IPS DF 6.9 (cell line): ENCODE data around the gene NOTCH3.
A peak's percentile ranks its signal among the peaks of the same experiment; 100 is the strongest.

Experiments
- DNase-seq: peaks from one replicate; pipeline ENCODE4 v3.0.0-alpha.2; 2013; ENCODE audit warnings: low read depth, low spot score
- H3K27ac ChIP-seq: one replicate; pipeline ENCODE4 v1.5.1; 2013; ENCODE audit warnings: low read length, control low read depth
- H3K27me3 ChIP-seq: 2 replicates; pipeline ENCODE4 v1.6.1; 2013; ENCODE audit warnings: mild to moderate bottlenecking, low read length; ENCODE audit not compliant: control insufficient read depth, insufficient read depth
- H3K36me3 ChIP-seq: 2 replicates; pipeline ENCODE4 v1.6.1; 2013; ENCODE audit warnings: low read length; ENCODE audit not compliant: control insufficient read depth, insufficient read depth
- H3K4me1 ChIP-seq: 2 replicates; pipeline ENCODE4 v1.6.1; 2013; ENCODE audit warnings: low read length; ENCODE audit not compliant: control insufficient read depth, insufficient read depth
- H3K4me3 ChIP-seq: 2 replicates; pipeline ENCODE4 v1.5.1; 2013; ENCODE audit warnings: mild to moderate bottlenecking, low read length
- H3K9me3 ChIP-seq: 2 replicates; pipeline ENCODE4 v1.6.1; 2013; ENCODE audit warnings: low read length, inconsistent platforms; ENCODE audit not compliant: control insufficient read depth, insufficient read depth
- WGBS: extraction: QIAGEN DNeasy Blood & Tissue Kit; methylation state at CpG from one replicate; pipeline ENCODE4 v1.1.7; 2013; ENCODE audit warnings: mixed read lengths, missing lambda C conversion rate; ENCODE audit not compliant: insufficient read length, insufficient coverage; 5-methylcytosine and 5-hydroxymethylcytosine counted together

The NOTCH3 gene

GRCh38 chr19:15195371-15196334 lies 5.1 kb downstream of the NOTCH3 start:
- WGBS = no CpG with 5 or more reads among the region's 91 CpGs
- Histone ChIP-seq H3K4me3 (peak overlapping the region; percentile 32; the same call in 1 of the 2 replicates), H3K27ac (no peak overlapping the region), H3K27me3 (no peaks in the 10 kb centered on the region), H3K4me1 (peaks cover 8% of the 10 kb centered on the region), H3K36me3 (peaks cover 26% of the 10 kb centered on the region), H3K9me3 (no peaks in the 10 kb centered on the region)
- peak; percentile 77 for DNase-seq

GRCh38 chr19:15194938-15195337 lies 5.9 kb downstream of the NOTCH3 start:
- no peaks in the 10 kb centered on the region for H3K27me3 ChIP-seq
- peaks cover 26% of the 10 kb centered on the region for H3K36me3 ChIP-seq
- H3K4me3 ChIP-seq = peak overlapping the region; percentile 14; the same call in 1 of the 2 replicates
- no peaks in the 10 kb centered on the region for H3K9me3 ChIP-seq
- H3K27ac ChIP-seq = no peak overlapping the region
- H3K4me1 ChIP-seq = peaks cover 8% of the 10 kb centered on the region
- no peak for DNase-seq
- no CpG with 5 or more reads among the region's 6 CpGs for WGBS

GRCh38 chr19:15191982-15192381 lies 8.8 kb downstream of the NOTCH3 start:
- no peak for DNase-seq
- peaks cover 33% of the 10 kb centered on the region for H3K36me3 ChIP-seq
- H3K27me3 ChIP-seq = no peaks in the 10 kb centered on the region
- H3K27ac ChIP-seq = no peak overlapping the region
- no CpG with 5 or more reads among the region's 18 CpGs for WGBS
- no peak overlapping the region for H3K4me3 ChIP-seq
- peaks cover 1% of the 10 kb centered on the region; the same call in 1 of the 2 replicates for H3K4me1 ChIP-seq
- H3K9me3 ChIP-seq = no peaks in the 10 kb centered on the region

- Histone ChIP-seq H3K27ac (no peak overlapping the region), H3K27me3 (no peaks in the 10 kb centered on the region), H3K36me3 (peaks cover 38% of the 10 kb centered on the region), H3K9me3 (no peaks in the 10 kb centered on the region), H3K4me1 (peaks cover 1% of the 10 kb centered on the region; the same call in 1 of the 2 replicates), H3K4me3 (no peak overlapping the region)
- DNase-seq = no peak
- no CpG with 5 or more reads among the region's 18 CpGs for WGBS
Measured at GRCh38 chr19:15191514-15191913, 9.3 kb downstream of the NOTCH3 start.

- Histone ChIP-seq H3K27ac (no peak overlapping the region), H3K4me1 (no peaks in the 10 kb centered on the region), H3K4me3 (no peak overlapping the region), H3K9me3 (no peaks in the 10 kb centered on the region), H3K36me3 (peaks cover 53% of the 10 kb centered on the region), H3K27me3 (no peaks in the 10 kb centered on the region)
- DNase-seq = no peak
- no CpG with 5 or more reads among the region's 24 CpGs for WGBS
Measured at GRCh38 chr19:15188851-15189250, 11.9 kb downstream of the NOTCH3 start.

GRCh38 chr19:15187026-15188007 lies 13.5 kb downstream of the NOTCH3 start:
- WGBS = no CpG with 5 or more reads among the region's 38 CpGs
- H3K36me3 ChIP-seq = peaks cover 50% of the 10 kb centered on the region
- no peak for DNase-seq

GRCh38 chr19:15185188-15185587 lies 15.6 kb downstream of the NOTCH3 start:
- WGBS = no CpG with 5 or more reads among the region's 12 CpGs
- H3K27ac ChIP-seq = no peak overlapping the region
- peaks cover 49% of the 10 kb centered on the region for H3K36me3 ChIP-seq
- DNase-seq = no peak
- peaks cover 5% of the 10 kb centered on the region for H3K4me1 ChIP-seq
- H3K27me3 ChIP-seq = no peaks in the 10 kb centered on the region
- H3K9me3 ChIP-seq = no peaks in the 10 kb centered on the region
- no peak overlapping the region for H3K4me3 ChIP-seq

More at GRCh38 chr19:15187026-15188007, 13.5 kb downstream of the NOTCH3 start:
- Histone ChIP-seq H3K4me1 (no peaks in the 10 kb centered on the region), H3K27ac (no peak overlapping the region), H3K4me3 (no peak overlapping the region), H3K27me3 (no peaks in the 10 kb centered on the region), H3K9me3 (no peaks in the 10 kb centered on the region)

- no peaks in the 10 kb centered on the region for H3K27me3 ChIP-seq
- H3K4me3 ChIP-seq = no peak overlapping the region
- H3K36me3 ChIP-seq = peaks cover 53% of the 10 kb centered on the region
- H3K27ac ChIP-seq = no peak overlapping the region
- WGBS = no CpG with 5 or more reads among the region's 4 CpGs
- H3K9me3 ChIP-seq = no peaks in the 10 kb centered on the region
- H3K4me1 ChIP-seq = peaks cover 5% of the 10 kb centered on the region
- DNase-seq = no peak
Measured at GRCh38 chr19:15184776-15185175, 16.0 kb downstream of the NOTCH3 start.

- peaks cover 6% of the 10 kb centered on the region for H3K4me1 ChIP-seq
- WGBS = no CpG with 5 or more reads among the region's 23 CpGs
Measured at GRCh38 chr19:15181394-15181793, 19.4 kb downstream of the NOTCH3 start.

More at GRCh38 chr19:15181394-15181793, 19.4 kb downstream of the NOTCH3 start:
- Histone ChIP-seq H3K9me3 (no peaks in the 10 kb centered on the region), H3K4me3 (no peak overlapping the region), H3K36me3 (peaks cover 42% of the 10 kb centered on the region), H3K27me3 (no peaks in the 10 kb centered on the region), H3K27ac (no peak overlapping the region)
- DNase-seq = no peak
